A549 (cell line): ENCODE data around the gene CLC. TPM values are rescaled to one million over a fixed set of nuclear protein-coding genes. Genes with fewer than 3 reads are reported as not detected.

Experiments
- ATAC-seq, 2 experiments: fragments of 200-7000 bp in 1 of 2; fragments of >200 bp in 1 of 2; cut with Nextera tagmentation in 1 of 2; cut with Tn5 transposase in 1 of 2; 3 replicates each; pipeline versions ENCODE4 v1.8.0 to v1.9.1; 2018 to 2020; ENCODE audit warnings: mild to moderate bottlenecking in 1 of 2, moderate library complexity in 1 of 2
- CTCF ChIA-PET: fragments of 300-600 bp; sonication (Branson Sonifier 250); formaldehyde crosslinking; extraction: SDS; loops from one replicate; lab custom pipeline; 2021; ENCODE audit warnings: antibody characterized with exemption, inconsistent platforms; lab: Yijun Ruan, JAX
- POLR2A ChIA-PET: fragments of 350-600 bp; formaldehyde crosslinking; extraction: SDS; loops from one replicate; lab custom pipeline; 2021; ENCODE audit warnings: antibody characterized with exemption, inconsistent platforms; lab: Yijun Ruan, JAX
- DNase-seq, 2 experiments: peaks; one replicate each; pipeline versions ENCODE4 v3.0.0 to v3.0.0-alpha.2; 2011 to 2016; ENCODE audit warnings: low read depth in 1 of 2, low spot score in 1 of 2
- FAIRE-seq: peaks from 2 replicates; lab custom pipeline; 2011; peaks lifted over from hg19 to GRCh38; lab: Jason Lieb, UNC
- H3K27ac ChIP-seq, 2 experiments: fragments of >200 bp; sonication (Bioruptor Twin); formaldehyde crosslinking; 3 replicates each; pipeline ENCODE4 v1.5.1; 2016 to 2017
- H3K4me1 ChIP-seq: fragments of >200 bp; sonication (Bioruptor Twin); formaldehyde crosslinking; 3 replicates; pipeline ENCODE4 v1.6.1; 2016
- H3K4me2 ChIP-seq: fragments of >200 bp; sonication (Bioruptor Twin); formaldehyde crosslinking; 3 replicates; pipeline ENCODE4 v1.6.1; 2016
- H3K4me3 ChIP-seq: fragments of >200 bp; sonication (Bioruptor Twin); formaldehyde crosslinking; 3 replicates; pipeline ENCODE4 v1.5.1; 2016
- H3K9me3 ChIP-seq: fragments of >200 bp; sonication (Bioruptor Twin); formaldehyde crosslinking; 3 replicates; pipeline ENCODE4 v1.6.1; 2016
- ATOH8 ChIP-seq: fragments of 250-450 bp; sonication (Bioruptor Pico); IDR thresholded peaks from 2 replicates; pipeline ENCODE4 v1.5.0; 2020; ENCODE audit warnings: low read depth, mild to moderate bottlenecking, moderate library complexity
- EP300 ChIP-seq, 2 experiments: fragments of >200 bp; sonication (Bioruptor Twin); formaldehyde crosslinking; IDR thresholded peaks; 2 replicates in 1 of 2; 3 replicates in 1 of 2; pipeline ENCODE4 v1.6.1; 2016 to 2017
- FOSL2 ChIP-seq, 2 experiments: fragments of 450-650 bp in 1 of 2; fragments of >200 bp in 1 of 2; sonication (Bioruptor Twin) in 1 of 2; formaldehyde crosslinking; IDR thresholded peaks; 2 replicates each; pipeline versions ENCODE4 v1.5.0 to v1.6.1; 2016 to 2020; ENCODE audit warnings: mild to moderate bottlenecking in 1 of 2, moderate library complexity in 1 of 2
- HDAC2 ChIP-seq: fragments of 200-600 bp; sonication (generic); IDR thresholded peaks from 2 replicates; pipeline ENCODE4 v1.6.1; 2016
- HEYL ChIP-seq: fragments of 250-450 bp; sonication (Bioruptor Pico); IDR thresholded peaks from 2 replicates; pipeline ENCODE4 v1.8.0; 2021; ENCODE audit warnings: mild to moderate bottlenecking, moderate library complexity
- HOXA7 ChIP-seq: fragments of 250-450 bp; sonication (Bioruptor Pico); IDR thresholded peaks from 2 replicates; pipeline ENCODE4 v1.5.0; 2020; ENCODE audit warnings: mild to moderate bottlenecking, moderate library complexity
- KDM1A ChIP-seq: fragments of 200-600 bp; sonication (generic); IDR thresholded peaks from 2 replicates; pipeline ENCODE4 v1.6.1; 2016; ENCODE audit warnings: low read depth, mild to moderate bottlenecking
- MAFK ChIP-seq: fragments of 450-650 bp; IDR thresholded peaks from 2 replicates; pipeline ENCODE4 v1.6.1; 2014; ENCODE audit not compliant: partially characterized antibody
- MAX ChIP-seq: IDR thresholded peaks from 2 replicates; pipeline ENCODE4 v1.6.1; 2012
- MAZ ChIP-seq: fragments of 150-350 bp; IDR thresholded peaks from 2 replicates; pipeline ENCODE4 v1.6.1; 2014; ENCODE audit warnings: antibody characterized with exemption, low read depth, low read length, borderline replicate concordance
- NFE2L2 ChIP-seq: fragments of 150-350 bp; conservative IDR thresholded peaks from 2 replicates; pipeline ENCODE4 v1.6.1; 2014; ENCODE audit warnings: low read length
- NPAS2 ChIP-seq: fragments of 250-450 bp; sonication (Bioruptor Pico); IDR thresholded peaks from 2 replicates; pipeline ENCODE4 v1.8.0; 2022; ENCODE audit warnings: mild to moderate bottlenecking, moderate library complexity, borderline replicate concordance
- POLR2A ChIP-seq: IDR thresholded peaks from 2 replicates; pipeline ENCODE4 v1.6.1; 2012; ENCODE audit warnings: mild to moderate bottlenecking, low read length
- POLR2AphosphoS2 ChIP-seq: conservative IDR thresholded peaks from 2 replicates; pipeline ENCODE4 v1.6.1; 2012; ENCODE audit warnings: low read length, improper control_type of control experiment, inconsistent platforms
- RARB ChIP-seq: fragments of 250-450 bp; sonication (Bioruptor Pico); IDR thresholded peaks from 2 replicates; pipeline ENCODE4 v1.8.0; 2021; ENCODE audit warnings: mild to moderate bottlenecking, moderate library complexity
- RCOR1 ChIP-seq: fragments of 150-350 bp; IDR thresholded peaks from 2 replicates; pipeline ENCODE4 v1.6.1; 2014; ENCODE audit warnings: antibody characterized with exemption, low read length, low read depth
- SMC3 ChIP-seq: fragments of >200 bp; sonication (Bioruptor Twin); formaldehyde crosslinking; IDR thresholded peaks from 3 replicates; pipeline ENCODE4 v1.6.1; 2018; ENCODE audit warnings: inconsistent platforms
- SREBF2 ChIP-seq: fragments of 450-650 bp; IDR thresholded peaks from 2 replicates; pipeline ENCODE4 v1.6.1; 2014; ENCODE audit warnings: mild to moderate bottlenecking, moderate library complexity
- TFCP2L1 ChIP-seq: fragments of 250-450 bp; sonication (Bioruptor Pico); IDR thresholded peaks from 2 replicates; pipeline ENCODE4 v1.5.0; 2021; ENCODE audit warnings: mild to moderate bottlenecking
- ZFP36 ChIP-seq: fragments of 450-650 bp; IDR thresholded peaks from 2 replicates; pipeline ENCODE4 v1.6.1; 2014; ENCODE audit warnings: borderline replicate concordance; ENCODE audit not compliant: partially characterized antibody
- ZNF302 ChIP-seq: fragments of 250-450 bp; sonication (Bioruptor Pico); IDR thresholded peaks from 2 replicates; pipeline ENCODE4 v1.9.0; 2021; ENCODE audit warnings: inconsistent platforms, mild to moderate bottlenecking, moderate library complexity
- ZSCAN20 ChIP-seq: fragments of 250-450 bp; sonication (Bioruptor Pico); IDR thresholded peaks from 2 replicates; pipeline ENCODE4 v1.8.0; 2022; ENCODE audit warnings: mild to moderate bottlenecking, moderate library complexity
- WGBS: methylation state at CpG from one replicate; pipeline ENCODE4 v1.1.6; 2017; ENCODE audit errors: missing lambda C conversion rate; 5-methylcytosine and 5-hydroxymethylcytosine counted together
- polyA plus RNA-seq, 4 experiments: library from polyadenylated mRNA; depleted of rRNA in 3 of 4; stranded (reverse); fragments of >200 nt; fragmentation: RNase III in 1 of 4; extraction: RNeasy Plus Mini Kit Qiagen cat#74134 plus additional on column Dnase treatment in 1 of 4; gene quantifications; 2 replicates in 3 of 4; 3 replicates in 1 of 4; pipeline ENCODE4 v1.2.3, GENCODE V29; 2011 to 2017
- TF ChIP-seq, protein P1 (sequence below): IDR thresholded peaks from 2 replicates; pipeline ENCODE4 v1.6.1; 2012; ENCODE audit warnings: low read depth, borderline replicate concordance
- TF ChIP-seq, protein P2 (sequence below): fragments of >200 bp; sonication (Bioruptor Twin); formaldehyde crosslinking; IDR thresholded peaks from 3 replicates; pipeline ENCODE4 v1.5.1; 2016

Gene CLC
- polyA plus RNA-seq, 2 of the 4 experiments (the other 2 are of a cell fraction): not detected

- no peak overlapping the region for H3K4me2 ChIP-seq
- peak; percentile 80 for FAIRE-seq
Measured at GRCh38 chr19:39708594-39708993, 29.2 kb downstream of the CLC start.

GRCh38 chr19:39705578-39706188, 32.1 kb downstream of the CLC start:
- peak in 1 of 2 experiments; percentile 15; a peak in 1 of 6 replicates for ATAC-seq
- Histone ChIP-seq H3K9me3 (no peaks in the 10 kb centered on the region), H3K4me3 (no peak overlapping the region), H3K4me1 (no peaks in the 10 kb centered on the region), H3K27ac (no peak overlapping the region), H3K4me2 (no peak overlapping the region)
- ChIA-PET CTCF (no interaction called here), POLR2A (no interaction called here)
- 55% methylated on average over 8 of the region's 8 CpGs for WGBS
- peak; percentile 54 for FAIRE-seq
- no peak for DNase-seq
- no peak for TF ChIP-seq KDM1A
- no peak for TF ChIP-seq POLR2AphosphoS2
- TF ChIP-seq ZSCAN20 (CRISPR knock-in tag): no peak
- no peak for TF ChIP-seq RARB (CRISPR knock-in tag)
- no peak for TF ChIP-seq HDAC2
- TF ChIP-seq SMC3: no peak
- no peak for TF ChIP-seq FOSL2 (IDR thresholded peaks at IDR 0.05)
- TF ChIP-seq FOSL2 (CRISPR knock-in tag; IDR thresholded peaks at IDR 0.05): no peak
- no peak for TF ChIP-seq ZNF302
- TF ChIP-seq, protein P1, sequence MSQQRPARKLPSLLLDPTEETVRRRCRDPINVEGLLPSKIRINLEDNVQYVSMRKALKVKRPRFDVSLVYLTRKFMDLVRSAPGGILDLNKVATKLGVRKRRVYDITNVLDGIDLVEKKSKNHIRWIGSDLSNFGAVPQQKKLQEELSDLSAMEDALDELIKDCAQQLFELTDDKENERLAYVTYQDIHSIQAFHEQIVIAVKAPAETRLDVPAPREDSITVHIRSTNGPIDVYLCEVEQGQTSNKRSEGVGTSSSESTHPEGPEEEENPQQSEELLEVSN: no peak

More at GRCh38 chr19:39708594-39708993, 29.2 kb downstream of the CLC start:
- ChIA-PET POLR2A (no interaction called here), CTCF (interaction anchor here (1.0 kb wide), 1 partner anchor 158 kb away, joined by 3 read pairs; no protein-coding TSS in a partner anchor)
- ATAC-seq: no peak
- no peak overlapping the region for H3K27ac ChIP-seq
- no peak for DNase-seq
- WGBS: 12% methylated on average over 6 of the region's 6 CpGs
- H3K9me3 ChIP-seq: no peaks in the 10 kb centered on the region
- H3K4me1 ChIP-seq: no peaks in the 10 kb centered on the region
- TF ChIP-seq RCOR1: no peak
- H3K4me3 ChIP-seq: no peak overlapping the region

GRCh38 chr19:39704181-39705044, 33.4 kb downstream of the CLC start, which contains the start of gene LGALS14:
Gene LGALS14, plus strand, starts transcription at chr19:39704481. Its CDS starts 48 bp downstream, at chr19:39704529.
- Histone ChIP-seq H3K4me3 (no peak within 1 kb of the TSS), H3K27ac (no peak within 1 kb of the TSS), H3K4me1 (no peaks in the 10 kb centered on the region), H3K4me2 (no peak within 1 kb of the TSS), H3K9me3 (no peaks in the 10 kb centered on the region)
- FAIRE-seq (peak; percentile 36), ATAC-seq (peak; percentile 26 to 46; a peak in 5 of 6 replicates), DNase-seq (no peak)
- 20% methylated on average over 6 of the region's 6 CpGs for WGBS
- CTCF ChIA-PET: interaction anchor here (0.9 kb wide), 1 partner anchor 153 kb away, joined by 3 read pairs; no protein-coding TSS in a partner anchor
- POLR2A ChIA-PET: no interaction called here
- TF ChIP-seq MAFK (no peak), HEYL (no peak), FOSL2 (IDR thresholded peaks at IDR 0.05) (no peak), FOSL2 (CRISPR knock-in tag; IDR thresholded peaks at IDR 0.05) (no peak), MAX (no peak), EP300 (IDR thresholded peaks at IDR 0.05) (no peak)
- TF ChIP-seq, protein P1: no peak

- ATAC-seq: no peak
- ChIA-PET CTCF (interaction anchor here (0.8 to 3.3 kb wide), 8 partner anchors 29 to 169 kb away, joined by 3 to 17 read pairs (median 4); partner anchors contain the start of gene EID2B), POLR2A (no interaction called here)
- under 1% methylated on average over 5 of the region's 5 CpGs for WGBS
- no peak overlapping the region for H3K4me3 ChIP-seq
- H3K27ac ChIP-seq: no peak overlapping the region
- no peak overlapping the region for H3K4me2 ChIP-seq
- DNase-seq: no peak
- no peaks in the 10 kb centered on the region; the same call in 2 of the 3 replicates for H3K4me1 ChIP-seq
- FAIRE-seq: peak; percentile 79
- H3K9me3 ChIP-seq: no peaks in the 10 kb centered on the region
- TF ChIP-seq SREBF2: no peak
- TF ChIP-seq POLR2A: no peak
- no peak for TF ChIP-seq RARB (CRISPR knock-in tag)
- TF ChIP-seq, protein P2, sequence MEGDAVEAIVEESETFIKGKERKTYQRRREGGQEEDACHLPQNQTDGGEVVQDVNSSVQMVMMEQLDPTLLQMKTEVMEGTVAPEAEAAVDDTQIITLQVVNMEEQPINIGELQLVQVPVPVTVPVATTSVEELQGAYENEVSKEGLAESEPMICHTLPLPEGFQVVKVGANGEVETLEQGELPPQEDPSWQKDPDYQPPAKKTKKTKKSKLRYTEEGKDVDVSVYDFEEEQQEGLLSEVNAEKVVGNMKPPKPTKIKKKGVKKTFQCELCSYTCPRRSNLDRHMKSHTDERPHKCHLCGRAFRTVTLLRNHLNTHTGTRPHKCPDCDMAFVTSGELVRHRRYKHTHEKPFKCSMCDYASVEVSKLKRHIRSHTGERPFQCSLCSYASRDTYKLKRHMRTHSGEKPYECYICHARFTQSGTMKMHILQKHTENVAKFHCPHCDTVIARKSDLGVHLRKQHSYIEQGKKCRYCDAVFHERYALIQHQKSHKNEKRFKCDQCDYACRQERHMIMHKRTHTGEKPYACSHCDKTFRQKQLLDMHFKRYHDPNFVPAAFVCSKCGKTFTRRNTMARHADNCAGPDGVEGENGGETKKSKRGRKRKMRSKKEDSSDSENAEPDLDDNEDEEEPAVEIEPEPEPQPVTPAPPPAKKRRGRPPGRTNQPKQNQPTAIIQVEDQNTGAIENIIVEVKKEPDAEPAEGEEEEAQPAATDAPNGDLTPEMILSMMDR: no peak
- no peak for TF ChIP-seq MAZ
- TF ChIP-seq ZFP36: no peak
- no peak for TF ChIP-seq TFCP2L1 (CRISPR knock-in tag)
- TF ChIP-seq RCOR1: no peak
- no peak for TF ChIP-seq HDAC2
- no peak for TF ChIP-seq ATOH8
- TF ChIP-seq ZSCAN20 (CRISPR knock-in tag): no peak
- no peak for TF ChIP-seq NPAS2
- no peak for TF ChIP-seq HOXA7
- TF ChIP-seq NFE2L2: no peak
Measured at GRCh38 chr19:39701291-39701690, 36.5 kb downstream of the CLC start.
